ENCODE data around the gene HMGXB3.

Gene HMGXB3

DNA sequence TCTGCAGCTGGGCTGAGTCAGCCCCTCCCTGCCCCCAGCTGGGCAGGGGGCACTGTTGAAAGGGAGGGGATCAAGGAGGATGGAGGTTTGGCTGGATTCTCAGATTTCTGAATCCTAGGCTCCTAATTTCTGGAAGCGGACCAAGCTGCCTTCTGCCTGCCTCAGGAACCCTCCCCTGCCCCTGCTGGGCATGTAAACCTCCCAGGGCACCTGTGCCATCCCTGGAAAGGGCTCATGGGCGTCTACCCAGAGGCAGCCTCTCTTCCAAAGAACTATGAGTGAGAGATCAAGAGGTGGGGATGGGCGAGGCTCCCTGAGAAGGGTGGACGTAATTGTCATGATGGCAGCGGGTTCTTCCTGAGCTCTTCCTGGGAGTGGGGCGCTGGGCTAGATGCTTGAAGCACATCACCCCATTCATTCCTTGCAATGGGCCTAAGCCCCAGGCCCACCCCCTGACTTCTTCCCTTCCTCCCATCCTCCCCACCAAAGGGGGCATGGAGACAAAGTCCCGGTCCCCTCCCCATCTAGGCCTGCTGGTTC, 64.2 kb downstream of the HMGXB3 start:
- no peak for TF ChIP-seq CTCF (IDR thresholded peaks at IDR 0.05; ENCODE audit: unreplicated experiment in 3 of 3)
- peaks cover 10% of the 10 kb centered on the region for H3K4me1 Mint-ChIP-seq
- no peaks in the 10 kb centered on the region for H3K36me3 Mint-ChIP-seq (ENCODE audit: low read depth)
- peaks cover 3% of the 10 kb centered on the region for H3K27me3 Mint-ChIP-seq (ENCODE audit: low read depth)
- no peak overlapping the region for H3K4me3 Mint-ChIP-seq
- H3K27ac Mint-ChIP-seq = no peak overlapping the region
- H3K9me3 Mint-ChIP-seq = no peaks in the 10 kb centered on the region

- peaks cover 3% of the 10 kb centered on the region for H3K27me3 Mint-ChIP-seq (ENCODE audit: low read depth)
- no peaks in the 10 kb centered on the region for H3K36me3 Mint-ChIP-seq (ENCODE audit: low read depth)
- peaks cover 10% of the 10 kb centered on the region for H3K4me1 Mint-ChIP-seq
- no peak overlapping the region for H3K27ac Mint-ChIP-seq
- H3K4me3 Mint-ChIP-seq = no peak overlapping the region
- no peak for TF ChIP-seq CTCF (IDR thresholded peaks at IDR 0.05; ENCODE audit: unreplicated experiment in 3 of 3)
- no peaks in the 10 kb centered on the region for H3K9me3 Mint-ChIP-seq
Measured at GRCh38 chr5:150065346-150065745, 64.8 kb downstream of the HMGXB3 start.

DNA sequence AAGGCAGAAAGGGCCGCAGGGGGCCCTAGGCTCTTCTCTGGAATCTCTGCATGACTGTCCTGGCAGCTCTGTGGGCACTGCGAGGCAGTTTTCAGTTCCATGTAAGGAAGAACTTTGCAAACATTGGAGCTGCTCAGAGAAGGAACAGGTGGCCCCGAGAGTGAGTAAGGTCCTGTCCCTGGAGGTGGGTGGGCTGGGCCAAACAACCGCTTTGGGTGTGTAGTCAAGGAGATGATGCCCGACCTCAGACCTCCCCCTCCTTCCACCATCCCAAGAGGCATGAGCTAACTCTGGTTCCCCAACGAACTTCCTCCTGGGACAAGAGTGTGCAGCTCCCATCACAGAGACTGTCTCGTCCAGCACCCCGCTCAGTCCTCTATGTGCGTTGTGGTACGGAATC, 65.3 kb downstream of the HMGXB3 start:
- no peaks in the 10 kb centered on the region for H3K36me3 Mint-ChIP-seq (ENCODE audit: low read depth)
- no peak overlapping the region for H3K27ac Mint-ChIP-seq
- peaks cover 3% of the 10 kb centered on the region for H3K27me3 Mint-ChIP-seq (ENCODE audit: low read depth)
- no peak overlapping the region for H3K4me3 Mint-ChIP-seq
- TF ChIP-seq CTCF (IDR thresholded peaks at IDR 0.05; ENCODE audit: unreplicated experiment in 3 of 3) = no peak
- no peaks in the 10 kb centered on the region for H3K9me3 Mint-ChIP-seq
- peaks cover 10% of the 10 kb centered on the region for H3K4me1 Mint-ChIP-seq

GRCh38 chr5:150066436-150066835, 65.9 kb downstream of the HMGXB3 start:
- no peaks in the 10 kb centered on the region for H3K36me3 Mint-ChIP-seq (ENCODE audit: low read depth)
- no peak overlapping the region for H3K4me3 Mint-ChIP-seq
- no peaks in the 10 kb centered on the region for H3K9me3 Mint-ChIP-seq
- TF ChIP-seq CTCF (IDR thresholded peaks at IDR 0.05; ENCODE audit: unreplicated experiment in 3 of 3) = no peak
- peaks cover 3% of the 10 kb centered on the region for H3K27me3 Mint-ChIP-seq (ENCODE audit: low read depth)
- no peak overlapping the region for H3K27ac Mint-ChIP-seq
- peaks cover 10% of the 10 kb centered on the region for H3K4me1 Mint-ChIP-seq

GRCh38 chr5:150066901-150067396, 66.4 kb downstream of the HMGXB3 start:
- Mint-ChIP-seq H3K9me3 (no peaks in the 10 kb centered on the region), H3K36me3 (ENCODE audit: low read depth) (no peaks in the 10 kb centered on the region), H3K4me1 (peaks cover 10% of the 10 kb centered on the region), H3K27me3 (ENCODE audit: low read depth) (peaks cover 3% of the 10 kb centered on the region), H3K27ac (no peak overlapping the region), H3K4me3 (no peak overlapping the region)
- TF ChIP-seq CTCF (IDR thresholded peaks at IDR 0.05; ENCODE audit: unreplicated experiment in 3 of 3) = no peak

DNA sequence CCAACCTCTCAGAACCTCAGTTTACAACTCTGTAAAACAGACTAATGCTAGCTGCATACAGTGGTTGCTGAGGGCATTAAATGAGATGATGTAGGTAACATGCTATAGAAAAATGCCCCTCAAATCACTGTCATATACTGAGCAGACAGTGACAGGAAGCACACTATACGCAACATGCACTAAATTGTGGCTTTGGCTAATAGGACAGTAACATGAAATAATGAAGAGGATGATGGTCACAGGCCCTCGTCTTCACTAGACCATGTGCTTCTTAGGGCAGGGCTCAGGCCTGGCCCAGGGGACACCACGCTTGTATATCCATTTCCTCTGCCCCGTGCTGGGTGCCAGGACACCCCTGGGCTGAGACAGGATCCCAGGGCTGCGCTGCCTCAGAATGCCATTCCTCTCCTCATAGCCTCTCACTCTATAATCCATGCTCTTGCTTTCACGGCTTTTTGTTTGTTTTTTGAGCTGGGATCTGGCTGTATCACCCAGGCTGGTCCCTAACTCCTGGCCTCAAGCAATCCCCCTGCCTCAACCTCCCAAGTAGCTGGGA, 66.9 kb downstream of the HMGXB3 start:
- H3K27me3 Mint-ChIP-seq (ENCODE audit: low read depth) = peaks cover 3% of the 10 kb centered on the region
- no peak overlapping the region for H3K4me3 Mint-ChIP-seq
- H3K4me1 Mint-ChIP-seq = peaks cover 10% of the 10 kb centered on the region
- no peaks in the 10 kb centered on the region for H3K9me3 Mint-ChIP-seq
- no peak for TF ChIP-seq CTCF (IDR thresholded peaks at IDR 0.05; ENCODE audit: unreplicated experiment in 3 of 3)
- H3K36me3 Mint-ChIP-seq (ENCODE audit: low read depth) = no peaks in the 10 kb centered on the region
- H3K27ac Mint-ChIP-seq = no peak overlapping the region
